CD14-positive monocyte (primary cell): ENCODE results near the gene DPP7. TPM values are rescaled to one million over a fixed set of nuclear protein-coding genes. Genes with fewer than 3 reads are reported as not detected.

Experiments used
- DNase-seq, 3 donors: peaks; one replicate each; pipeline ENCODE4 v3.0.0-alpha.2; 2011 to 2022
- H2AFZ ChIP-seq: 2 replicates; pipeline ENCODE4 v1.6.0; 2012; ENCODE audit warnings: mild to moderate bottlenecking, low read depth, low read length, inconsistent platforms; ENCODE audit not compliant: insufficient read depth, poor library complexity, severe bottlenecking
- H3K27ac ChIP-seq, 2 donors: 1 replicate in 1 of 2; 2 replicates in 1 of 2; pipeline ENCODE4 v1.5.1; 2012 to 2013; ENCODE audit warnings: low read length in 2 of 2, control low read depth in 1 of 2, inconsistent platforms in 1 of 2, low read depth in 1 of 2, mild to moderate bottlenecking in 1 of 2
- H3K27me3 ChIP-seq, 2 donors: one replicate each; pipeline versions ENCODE4 v1.6.0 to v1.6.1; 2011 to 2013; ENCODE audit warnings: low read length in 2 of 2; ENCODE audit not compliant: control insufficient read depth in 2 of 2, insufficient read depth in 2 of 2
- H3K36me3 ChIP-seq, 2 donors: replicated peaks in 1 of 2; 1 replicate in 1 of 2; 2 replicates in 1 of 2; pipeline versions ENCODE4 v1.5.1 to v1.6.1; 2012 to 2013; ENCODE audit warnings: low read length in 2 of 2, control low read depth in 1 of 2, inconsistent platforms in 1 of 2, mild to moderate bottlenecking in 1 of 2; ENCODE audit not compliant: insufficient read depth in 2 of 2, control insufficient read depth in 1 of 2
- H3K4me1 ChIP-seq, 2 donors: 1 replicate in 1 of 2; 2 replicates in 1 of 2; pipeline versions ENCODE4 v1.5.1 to v1.6.1; 2012 to 2013; ENCODE audit warnings: low read length in 2 of 2, control low read depth in 1 of 2, inconsistent platforms in 1 of 2, mild to moderate bottlenecking in 1 of 2, moderate library complexity in 1 of 2; ENCODE audit not compliant: insufficient read depth in 2 of 2, control insufficient read depth in 1 of 2
- H3K4me2 ChIP-seq: replicated peaks from 2 replicates; pipeline ENCODE3; 2012; ENCODE audit warnings: low read length, moderate library complexity, mild to moderate bottlenecking; ENCODE audit not compliant: poor library complexity, severe bottlenecking; ENCODE audit errors: extremely low read depth
- H3K4me3 ChIP-seq, 3 experiments: fragments of 200-600 bp in 1 of 3; sonication (generic) in 1 of 3; replicated peaks in 1 of 3; 1 replicate in 2 of 3; 2 replicates in 1 of 3; pipeline ENCODE4 v1.5.1; 2011 to 2013; ENCODE audit warnings: low read length in 3 of 3, mild to moderate bottlenecking in 3 of 3, control low read depth in 2 of 3, low read depth in 2 of 3, inconsistent platforms in 1 of 3, moderate library complexity in 1 of 3
- H3K79me2 ChIP-seq: 2 replicates; pipeline ENCODE4 v1.6.0; 2012; ENCODE audit warnings: mild to moderate bottlenecking, control low read depth, inconsistent platforms, low read length, moderate library complexity; ENCODE audit not compliant: insufficient read depth
- H3K9ac ChIP-seq: 2 replicates; pipeline ENCODE4 v1.6.0; 2017; ENCODE audit warnings: low read length, mild to moderate bottlenecking; ENCODE audit not compliant: insufficient read depth, poor library complexity, severe bottlenecking
- H3K9me3 ChIP-seq, 2 donors: replicated peaks in 1 of 2; 1 replicate in 1 of 2; 2 replicates in 1 of 2; pipeline versions ENCODE4 v1.5.1 to v1.6.1; 2012 to 2013; ENCODE audit warnings: low read length in 2 of 2, control low read depth in 1 of 2; ENCODE audit not compliant: control insufficient read depth in 1 of 2, insufficient read depth in 1 of 2
- H4K20me1 ChIP-seq: 2 replicates; pipeline ENCODE4 v1.6.0; 2012; ENCODE audit warnings: mild to moderate bottlenecking, low read length, control low read depth, moderate library complexity; ENCODE audit not compliant: insufficient read depth
- H3K27ac Mint-ChIP-seq, 7 donors: one replicate each; pipeline ENCODE4 v1.8.0; 2020; ENCODE audit warnings: mild to moderate bottlenecking in 7 of 7, mixed read lengths in 7 of 7, moderate library complexity in 6 of 7, inconsistent platforms in 2 of 7
- H3K27me3 Mint-ChIP-seq, 3 donors: one replicate each; pipeline ENCODE4 v1.8.0; 2021 to 2022; ENCODE audit warnings: low read depth in 3 of 3, mild to moderate bottlenecking in 3 of 3, mixed read lengths in 3 of 3, moderate library complexity in 3 of 3, inconsistent platforms in 1 of 3
- H3K36me3 Mint-ChIP-seq, 2 donors: one replicate each; pipeline ENCODE4 v1.8.0; 2020; ENCODE audit warnings: mixed read lengths in 2 of 2, inconsistent platforms in 1 of 2, mild to moderate bottlenecking in 1 of 2
- H3K4me1 Mint-ChIP-seq: one replicate; pipeline ENCODE4 v1.8.0; 2020; ENCODE audit warnings: mild to moderate bottlenecking, mixed read lengths
- H3K4me3 Mint-ChIP-seq, 2 donors: one replicate each; pipeline ENCODE4 v1.8.0; 2020; ENCODE audit warnings: mild to moderate bottlenecking in 2 of 2, mixed read lengths in 2 of 2, moderate library complexity in 1 of 2
- H3K9me3 Mint-ChIP-seq, 7 donors: one replicate each; pipeline ENCODE4 v1.8.0; 2020 to 2022; ENCODE audit warnings: mixed read lengths in 7 of 7, mild to moderate bottlenecking in 6 of 7, moderate library complexity in 6 of 7, inconsistent platforms in 2 of 7
- CTCF ChIP-seq: fragments of 200-600 bp; IDR thresholded peaks from one replicate; pipeline ENCODE4 v1.8.0; 2022; ENCODE audit warnings: antibody characterized with exemption, mild to moderate bottlenecking
- WGBS: methylation state at CpG from one replicate; pipeline ENCODE4 v1.1.5; 2013; ENCODE audit warnings: missing lambda C conversion rate; ENCODE audit not compliant: insufficient coverage; 5-methylcytosine and 5-hydroxymethylcytosine counted together
- intact Hi-C, 2 donors: fragments of 100-400 bp; cut with micrococcal nuclease; formaldehyde crosslinking; loops; one replicate each; pipeline versions ENCODE4 v1.15.0 to v1.15.1; 2023
- polyA plus RNA-seq, 3 donors: library from polyadenylated mRNA; depleted of rRNA in 1 of 3; unstranded in 2 of 3; stranded (reverse) in 1 of 3; fragments of 300-500 nt in 2 of 3; fragments of >200 nt in 1 of 3; fragmentation: Illumina TruSeq in 2 of 3; gene quantifications; 1 replicate in 2 of 3; 2 replicates in 1 of 3; pipeline ENCODE4 v1.2.3, GENCODE V29; 2012 to 2021

The DPP7 gene
- polyA plus RNA-seq, 3 donors: 68.3 to 287 (median 150) TPM

GRCh38 chr9:137116728-137117127 is 2.2 kb upstream of the DPP7 start:
- intact Hi-C loops: loop anchor here in 1 of 2 donors (5.0 kb wide), 2 partner anchors 66 to 111 kb away; partner anchors contain the start of genes CYSRT1 and RNF224
- Histone ChIP-seq H3K4me3 (no peak overlapping the region), H3K4me2 (no peak overlapping the region), H3K4me1 (peaks cover 15 to 17% of the 10 kb centered on the region in 2 donors), H3K27ac (no peak overlapping the region), H3K79me2 (no peaks in the 10 kb centered on the region), H2AFZ (no peak overlapping the region), H3K36me3 (peaks cover 13 to 15% of the 10 kb centered on the region in 2 donors), H3K9me3 (no peaks in the 10 kb centered on the region), H3K27me3 (peaks cover 0 to 3% of the 10 kb centered on the region in 2 donors), H4K20me1 (peaks cover 14% of the 10 kb centered on the region), H3K9ac (no peak overlapping the region)
- no peak for DNase-seq
- Mint-ChIP-seq H3K27me3 (peaks cover 3 to 9% (median 6%) of the 10 kb centered on the region in 3 donors), H3K9me3 (peaks cover 0 to 3% (median 0%) of the 10 kb centered on the region in 7 donors), H3K27ac (no peak overlapping the region), H3K36me3 (peaks cover 3 to 8% of the 10 kb centered on the region in 2 donors), H3K4me1 (peaks cover 12% of the 10 kb centered on the region), H3K4me3 (no peak overlapping the region)
- WGBS: 92% methylated on average over 7 of the region's 17 CpGs
- TF ChIP-seq CTCF: no peak

- intact Hi-C loops: loop anchor here in 1 of 2 donors (5.0 kb wide), 2 partner anchors 66 to 111 kb away; partner anchors contain the start of genes CYSRT1 and RNF224
- Histone ChIP-seq H3K9me3 (no peaks in the 10 kb centered on the region), H3K27me3 (peaks cover 0 to 3% of the 10 kb centered on the region in 2 donors), H3K4me1 (peaks cover 15 to 17% of the 10 kb centered on the region in 2 donors), H3K27ac (no peak overlapping the region), H3K4me2 (no peak overlapping the region), H3K79me2 (no peaks in the 10 kb centered on the region), H3K4me3 (no peak overlapping the region), H3K36me3 (peaks cover 20% of the 10 kb centered on the region in 2 donors), H3K9ac (no peak overlapping the region), H4K20me1 (peaks cover 14% of the 10 kb centered on the region), H2AFZ (no peak overlapping the region)
- no peak for TF ChIP-seq CTCF
- H3K27me3 Mint-ChIP-seq: peaks cover 3 to 9% (median 6%) of the 10 kb centered on the region in 3 donors
- WGBS: 67% methylated on average over 3 of the region's 6 CpGs
- H3K9me3 Mint-ChIP-seq: peaks cover 0 to 3% (median 0%) of the 10 kb centered on the region in 7 donors
- H3K4me1 Mint-ChIP-seq: peaks cover 12% of the 10 kb centered on the region
- peaks cover 5 to 15% of the 10 kb centered on the region in 2 donors for H3K36me3 Mint-ChIP-seq
- DNase-seq: no peak
- no peak overlapping the region for H3K27ac Mint-ChIP-seq
- H3K4me3 Mint-ChIP-seq: no peak overlapping the region
Measured at GRCh38 chr9:137116027-137116507, 1.5 kb upstream of the DPP7 start.
